B cell (primary cell): ENCODE results near the gene FTMT. TPM values are rescaled to one million over a fixed set of nuclear protein-coding genes. Genes with fewer than 3 reads are reported as not detected.
"Not testable (repeated sequence)": the region's sequence is repeated elsewhere in the genome, so short reads cannot be mapped to it uniquely, and the experiment has no call there.

Experiments used
- ATAC-seq: fragments of 200-7000 bp; cut with Tn5 transposase; one replicate; pipeline ENCODE4 v1.10.0; 2021; ENCODE audit warnings: low read depth, mild to moderate bottlenecking, moderate number of reproducible peaks, moderate library complexity
- CTCF ChIA-PET: fragments of 350-600 bp; sonication (Branson Sonifier 250); formaldehyde crosslinking; loops from one replicate; lab custom pipeline; 2021; ENCODE audit warnings: antibody characterized with exemption, inconsistent platforms; lab: Charles Lee
- POLR2A ChIA-PET: fragments of 350-600 bp; sonication (Branson Sonifier 250); formaldehyde crosslinking; loops from one replicate; lab custom pipeline; 2021; ENCODE audit warnings: antibody characterized with exemption; lab: Charles Lee
- DNase-seq: peaks from one replicate; pipeline ENCODE4 v3.0.0; 2013
- H2AFZ ChIP-seq: 2 replicates; pipeline ENCODE4 v1.6.1; 2012; ENCODE audit warnings: mild to moderate bottlenecking, low read depth, low read length; ENCODE audit not compliant: insufficient read depth, poor library complexity, severe bottlenecking
- H3K27ac ChIP-seq, 2 donors: 1 replicate in 1 of 2; 2 replicates in 1 of 2; pipeline ENCODE4 v1.5.1; 2012 to 2013; ENCODE audit warnings: low read length in 2 of 2, mild to moderate bottlenecking in 2 of 2, moderate library complexity in 1 of 2
- H3K27me3 ChIP-seq, 4 experiments: fragments of 200-600 bp in 1 of 4; sonication (generic) in 1 of 4; replicated peaks in 1 of 4; 1 replicate in 2 of 4; 2 replicates in 2 of 4; pipeline versions ENCODE4 v1.6.1 to v1.7.0; 2013 to 2016; ENCODE audit warnings: low read length in 3 of 4, mild to moderate bottlenecking in 2 of 4, mixed read lengths in 1 of 4, moderate library complexity in 1 of 4; ENCODE audit not compliant: insufficient read depth in 4 of 4, control insufficient read depth in 3 of 4; ENCODE audit errors: control extremely low read depth in 1 of 4
- H3K36me3 ChIP-seq, 2 experiments: replicated peaks in 1 of 2; 1 replicate in 1 of 2; 2 replicates in 1 of 2; pipeline versions ENCODE4 v1.6.1 to v1.7.1; 2013; ENCODE audit warnings: low read length in 1 of 2; ENCODE audit not compliant: insufficient read depth in 2 of 2, control insufficient read depth in 1 of 2; ENCODE audit errors: control extremely low read depth in 1 of 2, extremely low read depth in 1 of 2
- H3K4me1 ChIP-seq, 2 donors: fragments of 200-600 bp in 1 of 2; sonication (generic) in 1 of 2; 1 replicate in 1 of 2; 2 replicates in 1 of 2; pipeline versions ENCODE4 v1.5.1 to v1.6.1; 2013 to 2017; ENCODE audit warnings: low read length in 2 of 2; ENCODE audit not compliant: control insufficient read depth in 2 of 2, insufficient read depth in 2 of 2
- H3K4me2 ChIP-seq: replicated peaks from 2 replicates; pipeline ENCODE3; 2012; ENCODE audit warnings: mild to moderate bottlenecking, low read depth, low read length; ENCODE audit not compliant: poor library complexity, severe bottlenecking
- H3K4me3 ChIP-seq, 5 experiments: fragments of 200-600 bp in 1 of 5; sonication (generic) in 1 of 5; 1 replicate in 3 of 5; 2 replicates in 2 of 5; pipeline versions ENCODE4 v1.5.1 to v1.7.0; 2011 to 2016; ENCODE audit warnings: low read length in 4 of 5, mild to moderate bottlenecking in 4 of 5, low read depth in 2 of 5, control low read depth in 1 of 5, moderate library complexity in 1 of 5; ENCODE audit not compliant: insufficient read depth in 1 of 5; ENCODE audit errors: control extremely low read depth in 1 of 5, extremely low read depth in 1 of 5
- H3K79me2 ChIP-seq: fragments of 200-600 bp; sonication (generic); one replicate; pipeline ENCODE4 v1.6.0; 2016; ENCODE audit warnings: low read length; ENCODE audit not compliant: control insufficient read depth, insufficient read depth
- H3K9ac ChIP-seq: fragments of 200-600 bp; sonication (generic); 2 replicates; pipeline ENCODE4 v1.6.1; 2017; ENCODE audit warnings: mild to moderate bottlenecking, low read length, moderate library complexity
- H3K9me3 ChIP-seq, 3 donors: one replicate each; pipeline versions ENCODE4 v1.6.1 to v1.7.1; 2013; ENCODE audit warnings: low read length in 2 of 3; ENCODE audit not compliant: control insufficient read depth in 2 of 3, insufficient read depth in 1 of 3; ENCODE audit errors: control extremely low read depth in 1 of 3
- H4K20me1 ChIP-seq: 2 replicates; pipeline ENCODE4 v1.6.0; 2012; ENCODE audit warnings: mild to moderate bottlenecking, low read length; ENCODE audit not compliant: insufficient read depth, control insufficient read depth, poor library complexity, severe bottlenecking
- H3K27ac Mint-ChIP-seq: one replicate; pipeline ENCODE4 v1.8.0; 2021; ENCODE audit warnings: mixed read lengths
- H3K27me3 Mint-ChIP-seq: one replicate; pipeline ENCODE4 v1.8.0; 2021; ENCODE audit warnings: mixed read lengths
- H3K4me1 Mint-ChIP-seq: one replicate; pipeline ENCODE4 v1.8.0; 2021; ENCODE audit warnings: mixed read lengths
- H3K4me3 Mint-ChIP-seq: one replicate; pipeline ENCODE4 v1.8.0; 2021; ENCODE audit warnings: mixed read lengths
- H3K9me3 Mint-ChIP-seq: one replicate; pipeline ENCODE4 v1.8.0; 2022; ENCODE audit warnings: mixed read lengths; ENCODE audit not compliant: insufficient read depth
- CTCF ChIP-seq: fragments of 200-600 bp; IDR thresholded peaks from one replicate; pipeline ENCODE4 v1.8.0; 2022; ENCODE audit warnings: antibody characterized with exemption, mild to moderate bottlenecking
- EZH2 ChIP-seq: IDR thresholded peaks from 2 replicates; pipeline ENCODE4 v1.6.1; 2012; ENCODE audit warnings: borderline replicate concordance, low read depth, mild to moderate bottlenecking, moderate library complexity, low read length; ENCODE audit not compliant: insufficient read depth, poor library complexity, severe bottlenecking
- WGBS: methylation state at CpG from one replicate; pipeline ENCODE4 v1.1.5; 2013; ENCODE audit warnings: missing lambda C conversion rate; ENCODE audit not compliant: insufficient coverage; 5-methylcytosine and 5-hydroxymethylcytosine counted together
- intact Hi-C: fragments of 100-400 bp; cut with micrococcal nuclease; formaldehyde crosslinking; loops from one replicate; pipeline ENCODE4 v1.10.0; 2022
- polyA minus RNA-seq: library from RNA; depleted of rRNA, polyadenylated mRNA; stranded (reverse); fragments of >200 nt; gene quantifications from 2 replicates; pipeline ENCODE4 v1.2.3, GENCODE V29; 2012
- polyA plus RNA-seq: library from polyadenylated mRNA; depleted of rRNA; stranded (reverse); fragments of >200 nt; gene quantifications from 2 replicates; pipeline ENCODE4 v1.2.3, GENCODE V29; 2012
- total RNA-seq, 2 donors: library from RNA; stranded (reverse); fragments of 120-200 nt in 1 of 2; gene quantifications; 1 replicate in 1 of 2; 2 replicates in 1 of 2; pipeline versions ENCODE4 v1.2.3 to v1.2.4, GENCODE V29; 2013 to 2022

The FTMT gene
- total RNA-seq (not detected in 2 replicates), polyA plus RNA-seq (not detected in 2 replicates), polyA minus RNA-seq (not detected in 2 replicates)
- not detected for total RNA-seq (2013)

- DNase-seq (no peak), ATAC-seq (no peak)
- Histone ChIP-seq H3K79me2 (no peaks in the 10 kb centered on the region), H3K4me3 (no peak within 1 kb of the TSS), H4K20me1 (no peaks in the 10 kb centered on the region), H3K9me3 (peaks cover 0 to 10% (median 0%) of the 10 kb centered on the region in 3 donors), H3K36me3 (no peaks in the 10 kb centered on the region), H2AFZ (no peak within 1 kb of the TSS), H3K4me1 (no peaks in the 10 kb centered on the region), H3K9ac (no peak within 1 kb of the TSS), H3K27ac (no peak within 1 kb of the TSS), H3K27me3 (no peaks in the 10 kb centered on the region), H3K4me2 (no peak within 1 kb of the TSS)
- WGBS: 95% methylated on average over 77 of the region's 77 CpGs
- POLR2A ChIA-PET: no interaction called here
- CTCF ChIA-PET: no interaction called here
- Mint-ChIP-seq H3K9me3 (no peaks in the 10 kb centered on the region), H3K4me3 (no peak within 1 kb of the TSS), H3K27ac (no peak within 1 kb of the TSS), H3K4me1 (no peaks in the 10 kb centered on the region), H3K27me3 (no peaks in the 10 kb centered on the region)
- intact Hi-C loops: no loop called here
- no peak for TF ChIP-seq CTCF
- no peak for TF ChIP-seq EZH2
Observed at GRCh38 chr5:121851643-121852574, at the start of gene FTMT. Gene FTMT (plus strand): TSS chr5:121851882. CDS start chr5:121851964, 82 bp downstream.

DNA sequence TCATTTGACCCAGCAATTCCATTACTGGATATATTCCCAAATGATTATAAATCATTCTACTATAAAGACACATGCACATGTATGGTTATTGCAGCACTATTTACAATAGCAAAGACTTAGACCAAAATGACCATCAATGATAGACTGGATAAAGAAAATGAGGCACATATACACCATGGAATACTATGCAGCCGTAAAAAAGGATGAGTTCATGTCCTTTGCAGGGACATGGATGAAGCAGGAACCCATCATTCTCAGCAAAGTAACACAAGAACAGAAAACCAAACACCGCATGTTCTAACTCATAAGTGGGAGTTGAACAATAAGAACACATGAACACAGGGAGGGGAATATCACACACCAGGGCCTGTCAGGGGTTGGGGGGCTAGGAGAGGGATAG is 46.4 kb upstream of the FTMT start:
- H3K27me3 ChIP-seq, H3K4me3 Mint-ChIP-seq, POLR2A ChIA-PET, H4K20me1 ChIP-seq, H3K36me3 ChIP-seq, H3K9me3 Mint-ChIP-seq, H3K4me1 ChIP-seq, DNase-seq, intact Hi-C loops, H3K9ac ChIP-seq, ATAC-seq, H3K9me3 ChIP-seq, H3K27me3 Mint-ChIP-seq, CTCF ChIA-PET, H2AFZ ChIP-seq, H3K27ac ChIP-seq, H3K27ac Mint-ChIP-seq, H3K4me2 ChIP-seq, H3K4me1 Mint-ChIP-seq, H3K79me2 ChIP-seq, H3K4me3 ChIP-seq: not testable (repeated sequence)
- WGBS: no CpG with 5 or more reads among the region's 2 CpGs
